Thyroid gland (tissue), 4 donors: ENCODE results near the gene PTGER3. TPM values are rescaled to one million over a fixed set of nuclear protein-coding genes. Genes with fewer than 3 reads are reported as not detected.
"Not testable (repeated sequence)": the region's sequence is repeated elsewhere in the genome, so short reads cannot be mapped to it uniquely, and the experiment has no call there.

Experiments used
- DNase-seq, 2 donors: peaks; one replicate each; pipeline ENCODE4 v3.0.0-alpha.2; 2019
- H3K27ac ChIP-seq, 3 donors: fragments of 200-600 bp; sonication (generic); 1 replicate in 2 of 3; 2 replicates in 1 of 3; pipeline ENCODE4 v1.5.1; 2016 to 2019; ENCODE audit warnings: mild to moderate bottlenecking in 1 of 3, moderate library complexity in 1 of 3
- H3K27me3 ChIP-seq: fragments of 200-600 bp; sonication (generic); one replicate; pipeline ENCODE4 v1.5.1; 2019
- H3K36me3 ChIP-seq, 2 donors: fragments of 200-600 bp; sonication (generic); one replicate each; pipeline ENCODE4 v1.5.1; 2016 to 2019
- H3K4me1 ChIP-seq, 2 donors: fragments of 200-600 bp; sonication (generic); one replicate each; pipeline ENCODE4 v1.5.1; 2017 to 2019
- H3K4me3 ChIP-seq, 3 donors: fragments of 200-600 bp; sonication (generic); replicated peaks in 1 of 3; 1 replicate in 2 of 3; 2 replicates in 1 of 3; pipeline ENCODE4 v1.5.1; 2016; ENCODE audit warnings: mild to moderate bottlenecking in 1 of 3
- H3K9me3 ChIP-seq: fragments of 200-600 bp; sonication (generic); one replicate; pipeline ENCODE4 v1.5.1; 2017
- CTCF ChIP-seq, 6 experiments: fragments of 200-600 bp in 3 of 6; fragments of 450-650 bp in 3 of 6; sonication (generic) in 3 of 6; IDR thresholded peaks; one replicate each; pipeline ENCODE4 v1.5.1; 2016 to 2019; ENCODE audit warnings: antibody characterized with exemption in 6 of 6, mild to moderate bottlenecking in 2 of 6, inconsistent platforms in 1 of 6, moderate library complexity in 1 of 6
- POLR2A ChIP-seq, 2 donors: fragments of 450-650 bp; IDR thresholded peaks; one replicate each; pipeline ENCODE4 v1.6.1; 2017; ENCODE audit warnings: antibody characterized with exemption in 2 of 2, mild to moderate bottlenecking in 2 of 2, moderate library complexity in 1 of 2
- WGBS, 2 donors: methylation state at CpG; one replicate each; pipeline ENCODE4 v1.1.5; 2017; 5-methylcytosine and 5-hydroxymethylcytosine counted together
- intact Hi-C: fragments of 100-400 bp; cut with DNase I; formaldehyde crosslinking; loops from one replicate; pipeline ENCODE4 v1.15.1; 2023
- total RNA-seq, 4 donors: library from RNA; depleted of rRNA; stranded (reverse); fragments of >200 nt; gene quantifications; one replicate each; pipeline ENCODE4 v1.2.3, GENCODE V29; 2016

PTGER3 gene
- total RNA-seq, 4 donors from 2014 or later = 0.39 to 6.4 (median 2.1) TPM

DNA sequence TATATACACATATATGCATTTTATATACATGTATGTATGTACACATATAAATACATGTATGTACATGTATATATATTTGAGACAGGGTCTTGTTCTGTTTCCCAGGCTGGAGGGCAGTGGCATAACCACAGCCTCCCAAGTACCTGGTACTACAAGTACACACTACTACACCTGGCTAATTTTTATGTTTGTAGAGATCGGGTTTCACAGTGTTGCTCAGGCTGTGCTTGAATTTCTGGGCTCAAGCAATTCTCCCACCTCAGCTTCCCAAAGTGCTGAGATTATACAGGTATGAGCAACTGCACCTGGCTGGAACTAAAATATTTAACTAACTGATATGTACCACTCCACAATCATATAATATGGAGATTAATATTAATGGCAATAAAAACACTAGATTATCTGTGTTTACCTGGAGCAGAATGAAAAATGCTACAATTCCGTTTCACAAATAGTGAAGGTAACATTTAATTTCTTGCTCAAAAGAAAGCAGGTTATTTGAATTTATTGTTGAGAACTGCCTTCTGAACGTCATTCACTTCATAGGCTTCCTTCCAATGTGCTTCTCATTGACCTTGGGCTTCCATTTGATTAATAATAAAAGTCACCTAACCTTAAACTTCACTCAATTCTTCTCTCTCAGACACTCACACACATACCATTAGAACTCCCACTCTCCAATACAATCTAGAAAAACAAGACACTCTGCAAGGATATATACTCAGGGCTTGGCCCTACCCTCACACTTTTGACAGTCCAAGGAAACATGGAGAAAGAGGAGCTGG is 57.0 kb downstream of the PTGER3 start:
- no peaks in the 10 kb centered on the region for H3K9me3 ChIP-seq
- H3K4me1 ChIP-seq = no peaks in the 10 kb centered on the region
- intact Hi-C loops = no loop called here
- DNase-seq = no peak
- no peak overlapping the region for H3K4me3 ChIP-seq
- H3K36me3 ChIP-seq = no peaks in the 10 kb centered on the region
- H3K27me3 ChIP-seq = no peaks in the 10 kb centered on the region
- no peak overlapping the region for H3K27ac ChIP-seq
- WGBS, 2 donors = 45 to 55% methylated on average over 3 of the region's 3 CpGs
- TF ChIP-seq CTCF (IDR thresholded peaks at IDR 0.05) (no peak), POLR2A (IDR thresholded peaks at IDR 0.05) (no peak)

DNA sequence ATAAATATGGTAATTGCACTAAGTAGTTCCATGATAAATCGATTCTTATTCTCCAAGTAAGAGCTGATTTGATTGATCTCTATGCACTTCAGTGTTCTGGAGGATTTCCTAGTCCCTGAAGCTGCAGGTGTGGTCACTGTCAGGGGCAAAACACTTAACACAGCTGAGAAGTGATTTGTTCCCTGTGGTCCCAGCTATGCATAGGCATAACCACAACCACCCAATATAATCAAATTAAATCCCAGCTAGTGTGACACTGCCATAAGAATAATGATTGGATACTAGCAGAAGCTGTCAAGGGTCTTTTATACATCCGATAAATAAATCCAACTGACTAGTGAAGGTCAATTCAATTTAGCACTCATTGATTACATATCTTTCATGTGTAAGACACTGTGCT is 60.1 kb downstream of the PTGER3 start:
- WGBS, 2 donors = 84 to 88% methylated on average over 2 of the region's 2 CpGs
- no peak for TF ChIP-seq CTCF (IDR thresholded peaks at IDR 0.05)
- no peak for TF ChIP-seq POLR2A (IDR thresholded peaks at IDR 0.05)
- H3K36me3 ChIP-seq = no peaks in the 10 kb centered on the region
- no peaks in the 10 kb centered on the region for H3K9me3 ChIP-seq
- H3K27ac ChIP-seq = no peak overlapping the region
- no peaks in the 10 kb centered on the region for H3K4me1 ChIP-seq
- no peaks in the 10 kb centered on the region for H3K27me3 ChIP-seq
- DNase-seq = no peak
- intact Hi-C loops = no loop called here
- H3K4me3 ChIP-seq = no peak overlapping the region

GRCh38 chr1:70985776-70986225 is 61.8 kb downstream of the PTGER3 start:
- 90 to 91% methylated on average over 5 of the region's 5 CpGs for WGBS, 2 donors
- H3K4me3 ChIP-seq, H3K4me1 ChIP-seq, H3K27ac ChIP-seq, intact Hi-C loops, H3K9me3 ChIP-seq, H3K36me3 ChIP-seq, H3K27me3 ChIP-seq, DNase-seq: not testable (repeated sequence)

- H3K27me3 ChIP-seq, intact Hi-C loops, H3K27ac ChIP-seq, H3K36me3 ChIP-seq, H3K4me1 ChIP-seq, H3K4me3 ChIP-seq, H3K9me3 ChIP-seq, DNase-seq: not testable (repeated sequence)
- WGBS, 2 donors = 90 to 97% methylated on average over 2 of the region's 2 CpGs
These were observed 62.3 kb downstream of the PTGER3 start for GRCh38 chr1:70985278-70985677.

GRCh38 chr1:70980361-70980760 is 67.3 kb downstream of the PTGER3 start:
- no peak overlapping the region for H3K4me3 ChIP-seq
- DNase-seq = no peak
- intact Hi-C loops = no loop called here
- WGBS, 2 donors = 92 to 94% methylated on average over 1 of the region's 1 CpG
- no peaks in the 10 kb centered on the region for H3K9me3 ChIP-seq
- H3K27ac ChIP-seq = no peak overlapping the region
- no peaks in the 10 kb centered on the region for H3K27me3 ChIP-seq
- TF ChIP-seq POLR2A (IDR thresholded peaks at IDR 0.05) (no peak), CTCF (IDR thresholded peaks at IDR 0.05) (no peak)
- H3K36me3 ChIP-seq = no peaks in the 10 kb centered on the region
- H3K4me1 ChIP-seq = no peaks in the 10 kb centered on the region

GRCh38 chr1:70979881-70980280 is 67.7 kb downstream of the PTGER3 start:
- Histone ChIP-seq H3K4me1 (no peaks in the 10 kb centered on the region), H3K9me3 (no peaks in the 10 kb centered on the region), H3K27ac (no peak overlapping the region), H3K27me3 (no peaks in the 10 kb centered on the region), H3K36me3 (no peaks in the 10 kb centered on the region), H3K4me3 (no peak overlapping the region)
- 79 to 86% methylated on average over 2 of the region's 2 CpGs for WGBS, 2 donors
- no peak for DNase-seq
- intact Hi-C loops = no loop called here
- TF ChIP-seq CTCF (IDR thresholded peaks at IDR 0.05) (no peak), POLR2A (IDR thresholded peaks at IDR 0.05) (no peak)
